GM12891 (cell line): ENCODE results near the gene SLC37A1. TPM values are rescaled to one million over a fixed set of nuclear protein-coding genes. Genes with fewer than 3 reads are reported as not detected.
A peak's percentile ranks its signal among the peaks of the same experiment; 100 is the strongest.
"Not testable (repeated sequence)": the region's sequence is repeated elsewhere in the genome, so short reads cannot be mapped to it uniquely, and the experiment has no call there.

ENCODE experiments used
- DNase-seq: peaks from one replicate; pipeline ENCODE4 v3.0.0; 2011; ENCODE audit warnings: low spot score; ENCODE audit not compliant: insufficient read length
- FAIRE-seq: peaks from 2 replicates; lab custom pipeline; 2011; peaks lifted over from hg19 to GRCh38; lab: Jason Lieb, UNC
- PAX5 ChIP-seq: IDR thresholded peaks from 2 replicates; pipeline ENCODE4 v1.6.1; 2011; ENCODE audit warnings: low read length, moderate library complexity, mild to moderate bottlenecking; ENCODE audit not compliant: insufficient read depth, severe bottlenecking
- POLR2A ChIP-seq: IDR thresholded peaks from 2 replicates; pipeline ENCODE4 v1.6.1; 2011; ENCODE audit warnings: low read depth, low read length, control low read depth
- POLR2AphosphoS5 ChIP-seq: IDR thresholded peaks from 2 replicates; pipeline ENCODE4 v1.6.1; 2011; ENCODE audit warnings: low read depth, low read length, control low read depth
- POU2F2 ChIP-seq: IDR thresholded peaks from 2 replicates; pipeline ENCODE4 v1.6.1; 2011; ENCODE audit warnings: low read depth, mild to moderate bottlenecking, control low read depth, low read length, moderate library complexity
- SPI1 ChIP-seq: IDR thresholded peaks from 2 replicates; pipeline ENCODE4 v1.6.1; 2011; ENCODE audit warnings: low read depth, low read length, control low read depth
- TAF1 ChIP-seq: IDR thresholded peaks from 2 replicates; pipeline ENCODE4 v1.6.1; 2011; ENCODE audit warnings: low read depth, low read length, control low read depth
- polyA plus RNA-seq: library from polyadenylated mRNA; unstranded; fragments of >200 nt; gene quantifications from one replicate; pipeline ENCODE4 v1.2.1, GENCODE V29; 2012; ENCODE audit warnings: low read depth, missing spikeins, inconsistent platforms; ENCODE audit not compliant: missing spikeins

SLC37A1 gene
- polyA plus RNA-seq = 14.0 TPM

GRCh38 chr21:42513151-42513984, at the start of gene SLC37A1:
SLC37A1 (plus strand) TSS chr21:42513852; CDS start chr21:42518455, 4,603 bp downstream.
- FAIRE-seq (peak; percentile 57), DNase-seq (peak; percentile 50)
- TF ChIP-seq TAF1 (no peak), POLR2AphosphoS5 (no peak), SPI1 (no peak)

- TF ChIP-seq SPI1 (peak; percentile 34), POU2F2 (no peak), POLR2AphosphoS5 (no peak), PAX5 (no peak)
- FAIRE-seq (peak; percentile 83), DNase-seq (no peak)
Measured at GRCh38 chr21:42463861-42464515, 49.7 kb upstream of the SLC37A1 start.

GRCh38 chr21:42465008-42465802, 48.4 kb upstream of the SLC37A1 start:
- DNase-seq (no peak), FAIRE-seq (peak; percentile 87)
- peak; percentile 63 for TF ChIP-seq SPI1
- TF ChIP-seq POU2F2 = no peak
- peak; percentile 39; the same call in 1 of the 2 replicates for TF ChIP-seq POLR2A

GRCh38 chr21:42465803-42466127, 47.9 kb upstream of the SLC37A1 start:
- DNase-seq = no peak
- FAIRE-seq = no peak
- no peak for TF ChIP-seq POU2F2
- TF ChIP-seq SPI1 = no peak
- no peak for TF ChIP-seq PAX5
- no peak for TF ChIP-seq TAF1
- no peak; the same call in 1 of the 2 replicates for TF ChIP-seq POLR2A
- no peak for TF ChIP-seq POLR2AphosphoS5

- TF ChIP-seq POU2F2 = no peak
- TF ChIP-seq PAX5 = no peak
- TF ChIP-seq POLR2AphosphoS5 = no peak
- no peak for TF ChIP-seq POLR2A
- no peak for TF ChIP-seq TAF1
- no peak for TF ChIP-seq SPI1
- no peak for DNase-seq
- FAIRE-seq = no peak
Measured at GRCh38 chr21:42466700-42467099, 47.0 kb upstream of the SLC37A1 start.

- DNase-seq (no peak), FAIRE-seq (peak; percentile 54)
- TF ChIP-seq TAF1 (no peak), POLR2A (no peak), POLR2AphosphoS5 (no peak), SPI1 (no peak), POU2F2 (no peak), PAX5 (no peak)
Measured at GRCh38 chr21:42467140-42467983, 46.3 kb upstream of the SLC37A1 start.

GRCh38 chr21:42468491-42469131, 45.0 kb upstream of the SLC37A1 start:
- FAIRE-seq = peak; percentile 81
- DNase-seq = no peak
- no peak for TF ChIP-seq PAX5
- no peak for TF ChIP-seq POLR2AphosphoS5
- no peak for TF ChIP-seq SPI1

GRCh38 chr21:42469272-42469671, 44.4 kb upstream of the SLC37A1 start:
- DNase-seq (no peak), FAIRE-seq (peak; percentile 96)
- TF ChIP-seq POLR2AphosphoS5 (no peak), SPI1 (peak; percentile 70)

- FAIRE-seq = peak; percentile 13
- not testable (repeated sequence) for DNase-seq
Measured at GRCh38 chr21:42469726-42470125, 43.9 kb upstream of the SLC37A1 start.
